ENCODE results near the gene LIPG. TPM values are rescaled to one million over a fixed set of nuclear protein-coding genes. Genes with fewer than 3 reads are reported as not detected.
"Not testable (repeated sequence)": the region's sequence is repeated elsewhere in the genome, so short reads cannot be mapped to it uniquely, and the experiment has no call there.

The LIPG gene
- total RNA-seq, 2 donors from 2014 or later = 0.52 to 0.66 TPM

DNA sequence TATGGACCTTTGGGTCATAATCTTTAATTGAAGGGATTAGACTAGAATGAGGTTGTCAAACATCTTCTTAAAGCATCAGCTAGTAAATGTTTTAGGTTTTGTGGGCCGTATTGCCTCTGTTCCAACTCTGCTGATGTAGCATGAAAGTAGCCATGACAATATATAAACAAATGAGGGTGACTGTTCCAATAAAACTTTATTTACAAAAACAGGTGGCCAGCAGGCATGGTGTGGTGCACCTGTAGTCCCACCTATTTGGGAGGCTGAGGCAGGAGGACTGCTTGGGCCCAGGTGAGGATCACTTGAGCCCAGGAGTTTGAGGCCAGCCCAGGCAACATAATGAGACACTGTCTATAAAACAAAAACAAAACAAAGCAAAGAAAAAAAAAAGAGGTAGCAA, 18.4 kb downstream of the LIPG start:
- H3K27ac ChIP-seq = no peak overlapping the region
- 71 to 87% methylated on average over 1 of the region's 1 CpG for WGBS, 2 donors

DNA sequence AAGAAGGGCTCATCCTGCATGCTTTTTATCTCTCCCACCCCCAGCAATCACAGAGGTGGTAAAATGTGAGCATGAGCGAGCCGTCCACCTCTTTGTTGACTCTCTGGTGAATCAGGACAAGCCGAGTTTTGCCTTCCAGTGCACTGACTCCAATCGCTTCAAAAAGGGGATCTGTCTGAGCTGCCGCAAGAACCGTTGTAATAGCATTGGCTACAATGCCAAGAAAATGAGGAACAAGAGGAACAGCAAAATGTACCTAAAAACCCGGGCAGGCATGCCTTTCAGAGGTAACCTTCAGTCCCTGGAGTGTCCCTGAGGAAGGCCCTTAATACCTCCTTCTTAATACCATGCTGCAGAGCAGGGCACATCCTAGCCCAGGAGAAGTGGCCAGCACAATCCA, 19.5 kb downstream of the LIPG start:
- Histone ChIP-seq H3K27ac (no peak overlapping the region), H3K9me3 (no peaks in the 10 kb centered on the region), H3K36me3 (replicated peaks in 1 of 2; ENCODE audit: insufficient read depth in 1 of 2, low read depth in 2 of 2) (no peaks in the 10 kb centered on the region), H3K4me3 (no peak overlapping the region), H3K27me3 (no peaks in the 10 kb centered on the region), H3K4me1 (no peaks in the 10 kb centered on the region)
- intact Hi-C loops (cut with DNase I) = no loop called here
- ATAC-seq = no peak
- DNase-seq = no peak
- WGBS, 2 donors = 54 to 65% methylated on average over 7 of the region's 7 CpGs
- TF ChIP-seq POLR2A (IDR thresholded peaks at IDR 0.05) = no peak
- TF ChIP-seq, protein P1, sequence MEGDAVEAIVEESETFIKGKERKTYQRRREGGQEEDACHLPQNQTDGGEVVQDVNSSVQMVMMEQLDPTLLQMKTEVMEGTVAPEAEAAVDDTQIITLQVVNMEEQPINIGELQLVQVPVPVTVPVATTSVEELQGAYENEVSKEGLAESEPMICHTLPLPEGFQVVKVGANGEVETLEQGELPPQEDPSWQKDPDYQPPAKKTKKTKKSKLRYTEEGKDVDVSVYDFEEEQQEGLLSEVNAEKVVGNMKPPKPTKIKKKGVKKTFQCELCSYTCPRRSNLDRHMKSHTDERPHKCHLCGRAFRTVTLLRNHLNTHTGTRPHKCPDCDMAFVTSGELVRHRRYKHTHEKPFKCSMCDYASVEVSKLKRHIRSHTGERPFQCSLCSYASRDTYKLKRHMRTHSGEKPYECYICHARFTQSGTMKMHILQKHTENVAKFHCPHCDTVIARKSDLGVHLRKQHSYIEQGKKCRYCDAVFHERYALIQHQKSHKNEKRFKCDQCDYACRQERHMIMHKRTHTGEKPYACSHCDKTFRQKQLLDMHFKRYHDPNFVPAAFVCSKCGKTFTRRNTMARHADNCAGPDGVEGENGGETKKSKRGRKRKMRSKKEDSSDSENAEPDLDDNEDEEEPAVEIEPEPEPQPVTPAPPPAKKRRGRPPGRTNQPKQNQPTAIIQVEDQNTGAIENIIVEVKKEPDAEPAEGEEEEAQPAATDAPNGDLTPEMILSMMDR (IDR thresholded peaks at IDR 0.05) = no peak

More for the DNA sequence above, 18.4 kb downstream of the LIPG start:
- H3K4me1 ChIP-seq = no peaks in the 10 kb centered on the region
- no peak overlapping the region for H3K4me3 ChIP-seq
- intact Hi-C loops (cut with DNase I) = no loop called here
- no peaks in the 10 kb centered on the region for H3K36me3 ChIP-seq (replicated peaks in 1 of 2; ENCODE audit: insufficient read depth in 1 of 2, low read depth in 2 of 2)
- H3K27me3 ChIP-seq = no peaks in the 10 kb centered on the region
- TF ChIP-seq, protein P1 (IDR thresholded peaks at IDR 0.05) = no peak
- no peak for TF ChIP-seq POLR2A (IDR thresholded peaks at IDR 0.05)
- ATAC-seq (no peak), DNase-seq (no peak)
- no peaks in the 10 kb centered on the region for H3K9me3 ChIP-seq

DNA sequence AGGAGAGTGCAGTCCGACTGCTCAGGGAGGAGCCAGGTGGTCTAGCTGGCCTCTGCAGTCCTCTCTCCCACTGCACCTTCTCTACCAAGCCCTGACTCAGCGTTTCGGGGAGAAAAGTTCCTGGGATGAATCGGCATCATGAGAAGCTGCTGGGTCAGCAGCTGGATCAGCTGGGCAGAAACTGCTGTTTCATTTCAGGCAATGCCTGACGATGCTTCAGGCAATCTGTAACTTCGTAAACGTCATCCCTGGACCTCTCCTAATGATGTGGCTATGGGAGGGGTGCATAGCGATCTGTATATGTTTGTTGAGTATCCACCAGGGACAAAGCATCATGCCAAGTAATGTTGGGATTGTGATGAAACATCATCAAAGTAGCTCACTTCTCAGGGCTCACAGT, 20.7 kb downstream of the LIPG start:
- Histone ChIP-seq H3K27me3 (no peaks in the 10 kb centered on the region), H3K27ac (no peak overlapping the region), H3K4me1 (no peaks in the 10 kb centered on the region), H3K4me3 (no peak overlapping the region), H3K9me3 (no peaks in the 10 kb centered on the region), H3K36me3 (replicated peaks in 1 of 2; ENCODE audit: insufficient read depth in 1 of 2, low read depth in 2 of 2) (no peaks in the 10 kb centered on the region)
- 58 to 73% methylated on average over 5 to 8 of the region's 8 CpGs for WGBS, 2 donors
- DNase-seq = no peak
- ATAC-seq = no peak
- TF ChIP-seq, protein P1 (IDR thresholded peaks at IDR 0.05) = no peak
- TF ChIP-seq POLR2A (IDR thresholded peaks at IDR 0.05) = no peak
- intact Hi-C loops (cut with DNase I) = no loop called here

DNA sequence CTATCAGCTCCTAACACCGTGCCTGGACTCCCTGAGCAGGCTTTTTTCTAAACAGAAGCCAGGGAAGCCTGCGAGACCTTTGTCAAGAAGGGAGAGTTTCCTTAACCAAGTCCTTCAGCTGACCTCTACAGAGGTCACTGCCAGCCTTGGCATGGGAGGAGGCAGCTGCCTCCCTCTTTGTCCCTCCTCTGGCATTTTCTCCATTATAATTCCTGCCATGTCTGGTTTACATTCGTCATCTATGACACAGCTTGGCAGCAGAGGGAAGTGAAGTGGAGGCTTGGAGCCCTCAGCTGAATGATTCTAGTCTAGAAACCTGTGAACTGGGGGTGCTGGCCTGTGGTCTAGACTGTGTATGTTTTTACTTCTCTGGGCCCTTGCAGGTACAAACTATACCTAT, 22.5 kb downstream of the LIPG start:
- H3K36me3 ChIP-seq (replicated peaks in 1 of 2; ENCODE audit: insufficient read depth in 1 of 2, low read depth in 2 of 2) = no peaks in the 10 kb centered on the region
- no peaks in the 10 kb centered on the region for H3K9me3 ChIP-seq
- ATAC-seq (no peak), DNase-seq (no peak)
- H3K27me3 ChIP-seq = no peaks in the 10 kb centered on the region
- no peak overlapping the region for H3K4me3 ChIP-seq
- TF ChIP-seq, protein P1 (IDR thresholded peaks at IDR 0.05) = no peak
- TF ChIP-seq POLR2A (IDR thresholded peaks at IDR 0.05) = no peak
- H3K27ac ChIP-seq = no peak overlapping the region
- H3K4me1 ChIP-seq = no peaks in the 10 kb centered on the region
- 62 to 63% methylated on average over 2 to 3 of the region's 3 CpGs for WGBS, 2 donors
- intact Hi-C loops (cut with DNase I) = no loop called here

DNA sequence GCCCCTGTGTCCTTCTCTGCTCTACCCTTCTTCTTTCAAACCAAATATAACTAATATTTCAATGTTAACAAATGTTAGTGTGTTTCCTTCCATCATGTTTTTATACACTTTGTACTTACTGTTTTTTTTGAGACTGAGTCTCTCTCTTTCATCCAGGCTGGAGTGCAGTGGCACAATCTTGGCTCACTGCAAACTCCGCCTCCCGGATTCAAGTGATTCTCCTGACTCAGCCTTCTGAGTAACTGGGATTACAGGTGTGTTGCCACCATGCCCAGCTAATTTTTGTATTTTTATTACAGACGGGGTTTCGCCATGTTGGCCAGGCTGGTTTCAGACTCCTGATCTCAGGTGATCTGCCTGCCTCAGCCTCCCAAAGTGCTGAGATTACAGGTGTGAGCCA, 23.1 kb downstream of the LIPG start:
- DNase-seq; intact Hi-C loops (cut with DNase I); H3K9me3 ChIP-seq; H3K27ac ChIP-seq; H3K27me3 ChIP-seq; ATAC-seq; H3K36me3 ChIP-seq (replicated peaks in 1 of 2; ENCODE audit: insufficient read depth in 1 of 2, low read depth in 2 of 2); H3K4me1 ChIP-seq; H3K4me3 ChIP-seq: not testable (repeated sequence)
- 74 to 82% methylated on average over 4 of the region's 4 CpGs for WGBS, 2 donors
